HepG2 (cell line): ENCODE results near the gene WIPF3. TPM values are rescaled to one million over a fixed set of nuclear protein-coding genes. Genes with fewer than 3 reads are reported as not detected.

Source experiments
- CBFB ChIP-seq: sonication (generic); formaldehyde crosslinking; IDR thresholded peaks from 2 replicates; pipeline ENCODE4 v1.4.0; 2020; ENCODE audit warnings: missing genetic modification reagents
- MYC ChIP-seq: sonication (generic); formaldehyde crosslinking; IDR thresholded peaks from 2 replicates; pipeline ENCODE4 v1.9.0; 2021; ENCODE audit warnings: missing genetic modification reagents, borderline replicate concordance
- polyA plus RNA-seq, 8 experiments: library from polyadenylated mRNA; depleted of rRNA in 3 of 8; stranded (reverse) in 7 of 8; unstranded in 1 of 8; fragments of >200 nt; fragmentation: Illumina TruSeq in 4 of 8; extraction: Trizol in 4 of 8; gene quantifications; 2 replicates each; pipeline versions ENCODE4 v1.2.1 to v1.2.3, GENCODE V29; 2011 to 2016; ENCODE audit warnings: low read depth in 4 of 8, missing spikeins in 1 of 8, mixed read lengths in 1 of 8; ENCODE audit not compliant: insufficient read depth in 1 of 8
- total RNA-seq, 5 experiments: library from RNA; depleted of rRNA; stranded (reverse); fragments of >200 nt; fragmentation: Illumina TruSeq; extraction: Trizol; gene quantifications; 2 replicates each; pipeline ENCODE4 v1.2.3, GENCODE V29; 2016; ENCODE audit warnings: low read depth in 1 of 5
- TF ChIP-seq, protein P1 (sequence below): sonication (generic); formaldehyde crosslinking; IDR thresholded peaks from 2 replicates; pipeline ENCODE4 v1.4.0; 2020; ENCODE audit warnings: missing genetic modification reagents
- TF ChIP-seq, protein P2 (sequence below): sonication (generic); formaldehyde crosslinking; IDR thresholded peaks from 2 replicates; pipeline ENCODE4 v1.8.1; 2023; ENCODE audit warnings: mild to moderate bottlenecking, missing genetic modification reagents

The WIPF3 gene
- total and polyA plus RNA-seq, 2 of the 13 experiments (the other 11 are each of a cell fraction or from before 2014, with no cell fraction given): 0.03 TPM; not detected in 1

DNA sequence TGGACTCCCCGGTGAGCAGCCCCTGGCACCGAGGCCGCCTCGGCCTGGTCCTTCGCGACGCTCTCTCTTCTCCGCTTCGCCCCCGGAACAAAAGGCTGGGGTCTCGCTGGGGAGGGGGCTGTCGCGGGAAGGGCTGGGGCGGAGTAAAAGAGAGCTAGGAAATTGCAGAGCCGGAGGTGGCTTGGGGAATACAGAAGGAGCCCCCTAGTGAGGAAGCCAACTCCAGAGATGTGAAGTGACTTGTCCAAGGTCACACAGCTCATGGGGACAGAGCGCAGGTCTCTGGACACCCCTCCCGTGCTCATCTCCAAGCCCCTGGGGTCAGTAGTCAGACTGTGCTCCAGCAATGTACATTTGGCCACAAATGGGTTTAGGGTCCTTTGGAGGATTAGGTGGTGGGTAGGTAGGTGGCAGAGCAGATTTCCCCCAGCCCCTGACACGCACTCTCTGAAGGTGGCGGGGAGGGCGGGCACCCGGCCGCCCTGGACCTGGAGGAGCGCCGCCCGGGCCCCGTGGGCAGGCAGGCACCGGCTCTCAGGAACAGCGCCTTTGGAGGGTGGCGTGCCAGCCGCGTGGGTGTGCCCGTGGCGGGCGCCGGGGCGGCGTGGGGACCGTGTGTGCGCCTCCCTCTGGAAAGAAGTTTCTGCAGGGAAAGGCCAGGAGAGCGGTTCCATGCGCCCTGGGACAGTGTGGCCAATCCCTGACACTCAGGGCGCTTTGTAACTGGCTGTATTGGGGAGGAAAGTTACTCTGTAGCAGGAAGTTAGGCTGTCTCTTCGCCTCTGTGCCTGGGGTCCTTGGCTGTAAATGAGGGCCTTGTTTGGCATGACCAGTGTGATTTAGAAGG, 910 bp downstream of the WIPF3 start (continued):
- TF ChIP-seq, protein P1, sequence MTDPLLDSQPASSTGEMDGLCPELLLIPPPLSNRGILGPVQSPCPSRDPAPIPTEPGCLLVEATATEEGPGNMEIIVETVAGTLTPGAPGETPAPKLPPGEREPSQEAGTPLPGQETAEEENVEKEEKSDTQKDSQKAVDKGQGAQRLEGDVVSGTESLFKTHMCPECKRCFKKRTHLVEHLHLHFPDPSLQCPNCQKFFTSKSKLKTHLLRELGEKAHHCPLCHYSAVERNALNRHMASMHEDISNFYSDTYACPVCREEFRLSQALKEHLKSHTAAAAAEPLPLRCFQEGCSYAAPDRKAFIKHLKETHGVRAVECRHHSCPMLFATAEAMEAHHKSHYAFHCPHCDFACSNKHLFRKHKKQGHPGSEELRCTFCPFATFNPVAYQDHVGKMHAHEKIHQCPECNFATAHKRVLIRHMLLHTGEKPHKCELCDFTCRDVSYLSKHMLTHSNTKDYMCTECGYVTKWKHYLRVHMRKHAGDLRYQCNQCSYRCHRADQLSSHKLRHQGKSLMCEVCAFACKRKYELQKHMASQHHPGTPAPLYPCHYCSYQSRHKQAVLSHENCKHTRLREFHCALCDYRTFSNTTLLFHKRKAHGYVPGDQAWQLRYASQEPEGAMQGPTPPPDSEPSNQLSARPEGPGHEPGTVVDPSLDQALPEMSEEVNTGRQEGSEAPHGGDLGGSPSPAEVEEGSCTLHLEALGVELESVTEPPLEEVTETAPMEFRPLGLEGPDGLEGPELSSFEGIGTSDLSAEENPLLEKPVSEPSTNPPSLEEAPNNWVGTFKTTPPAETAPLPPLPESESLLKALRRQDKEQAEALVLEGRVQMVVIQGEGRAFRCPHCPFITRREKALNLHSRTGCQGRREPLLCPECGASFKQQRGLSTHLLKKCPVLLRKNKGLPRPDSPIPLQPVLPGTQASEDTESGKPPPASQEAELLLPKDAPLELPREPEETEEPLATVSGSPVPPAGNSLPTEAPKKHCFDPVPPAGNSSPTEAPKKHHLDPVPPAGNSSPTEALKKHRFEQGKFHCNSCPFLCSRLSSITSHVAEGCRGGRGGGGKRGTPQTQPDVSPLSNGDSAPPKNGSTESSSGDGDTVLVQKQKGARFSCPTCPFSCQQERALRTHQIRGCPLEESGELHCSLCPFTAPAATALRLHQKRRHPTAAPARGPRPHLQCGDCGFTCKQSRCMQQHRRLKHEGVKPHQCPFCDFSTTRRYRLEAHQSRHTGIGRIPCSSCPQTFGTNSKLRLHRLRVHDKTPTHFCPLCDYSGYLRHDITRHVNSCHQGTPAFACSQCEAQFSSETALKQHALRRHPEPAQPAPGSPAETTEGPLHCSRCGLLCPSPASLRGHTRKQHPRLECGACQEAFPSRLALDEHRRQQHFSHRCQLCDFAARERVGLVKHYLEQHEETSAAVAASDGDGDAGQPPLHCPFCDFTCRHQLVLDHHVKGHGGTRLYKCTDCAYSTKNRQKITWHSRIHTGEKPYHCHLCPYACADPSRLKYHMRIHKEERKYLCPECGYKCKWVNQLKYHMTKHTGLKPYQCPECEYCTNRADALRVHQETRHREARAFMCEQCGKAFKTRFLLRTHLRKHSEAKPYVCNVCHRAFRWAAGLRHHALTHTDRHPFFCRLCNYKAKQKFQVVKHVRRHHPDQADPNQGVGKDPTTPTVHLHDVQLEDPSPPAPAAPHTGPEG (CRISPR knock-in tag): no peak
- TF ChIP-seq CBFB (CRISPR knock-in tag) (no peak), MYC (CRISPR knock-in tag) (0 out of 2 replicates have a peak, but pooled peaks have one; percentile 43)
- TF ChIP-seq, protein P2, sequence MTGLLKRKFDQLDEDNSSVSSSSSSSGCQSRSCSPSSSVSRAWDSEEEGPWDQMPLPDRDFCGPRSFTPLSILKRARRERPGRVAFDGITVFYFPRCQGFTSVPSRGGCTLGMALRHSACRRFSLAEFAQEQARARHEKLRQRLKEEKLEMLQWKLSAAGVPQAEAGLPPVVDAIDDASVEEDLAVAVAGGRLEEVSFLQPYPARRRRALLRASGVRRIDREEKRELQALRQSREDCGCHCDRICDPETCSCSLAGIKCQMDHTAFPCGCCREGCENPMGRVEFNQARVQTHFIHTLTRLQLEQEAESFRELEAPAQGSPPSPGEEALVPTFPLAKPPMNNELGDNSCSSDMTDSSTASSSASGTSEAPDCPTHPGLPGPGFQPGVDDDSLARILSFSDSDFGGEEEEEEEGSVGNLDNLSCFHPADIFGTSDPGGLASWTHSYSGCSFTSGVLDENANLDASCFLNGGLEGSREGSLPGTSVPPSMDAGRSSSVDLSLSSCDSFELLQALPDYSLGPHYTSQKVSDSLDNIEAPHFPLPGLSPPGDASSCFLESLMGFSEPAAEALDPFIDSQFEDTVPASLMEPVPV (CRISPR knock-in tag): no peak
